NCI-H128 (cell line): ENCODE measurements around the gene DNASE1L1.

Source experiments
- DNase-seq: peaks from one replicate; lab custom pipeline; 2025; ENCODE audit not compliant: unreplicated experiment; lab: John Stamatoyannopoulos, UW

Gene DNASE1L1

DNA sequence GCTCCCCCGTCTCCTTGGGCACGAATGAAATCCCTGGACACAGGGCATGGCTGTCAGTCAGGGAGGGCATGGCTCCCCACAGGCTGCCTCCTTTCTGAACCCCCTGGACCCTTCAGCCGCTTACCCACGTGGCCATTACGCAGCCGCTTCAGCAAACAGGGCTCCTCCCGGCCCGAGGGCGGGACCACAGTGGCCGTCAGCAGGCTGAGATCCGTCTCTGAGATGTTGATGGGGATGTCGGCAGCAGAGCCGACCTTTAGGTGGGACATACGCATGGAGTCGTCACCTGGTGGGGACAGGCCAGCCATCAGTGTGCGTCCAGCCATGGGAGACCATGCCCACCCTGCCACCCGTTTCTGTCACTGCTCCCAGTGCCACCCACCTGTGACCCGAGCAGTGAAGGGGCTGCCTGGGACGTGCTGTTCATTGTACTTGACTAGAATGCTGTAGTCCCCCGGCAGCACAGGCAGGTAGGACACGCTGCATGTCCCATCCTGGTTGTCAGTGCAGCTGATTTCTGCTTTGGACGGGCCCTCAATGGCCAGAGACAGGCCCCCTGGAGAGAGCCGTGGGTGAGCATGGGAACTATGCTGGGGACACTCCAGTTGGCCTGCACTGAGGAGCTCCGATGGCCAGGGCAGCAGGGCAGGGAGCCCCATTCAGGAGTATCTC, 55.7 kb downstream of the DNASE1L1 start:
- no peak for DNase-seq

- no peak for DNase-seq
These were observed 56.6 kb downstream of the DNASE1L1 start for GRCh38 chrX:154352466-154352865.

DNA sequence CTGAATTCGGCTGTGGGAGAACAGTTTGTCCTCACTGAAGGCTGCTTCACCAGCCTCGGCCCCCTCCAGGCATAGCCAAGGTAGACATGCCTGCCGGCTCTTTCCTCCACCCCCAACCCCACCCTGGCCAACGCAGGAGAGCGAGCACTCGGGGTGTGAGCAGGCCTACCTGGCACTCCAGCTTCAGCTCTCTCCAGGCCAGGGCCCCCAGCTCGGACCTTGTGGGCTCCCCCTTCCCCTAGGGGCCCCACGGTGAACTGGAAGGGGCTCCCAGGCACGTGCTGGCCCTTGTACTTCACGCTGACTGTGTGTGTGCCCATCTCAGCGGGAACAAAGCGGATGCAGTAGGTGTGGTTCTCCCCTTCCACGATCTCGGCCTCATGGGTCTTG, 57.0 kb downstream of the DNASE1L1 start:
- DNase-seq = no peak
